Measurements from ENCODE around the gene POC1A.

- TF ChIP-seq POLR2A (IDR thresholded peaks at IDR 0.05) (no peak), POLR2AphosphoS5 (IDR thresholded peaks at IDR 0.05) (no peak)
Measured at GRCh38 chr3:52122491-52122890, 31.7 kb downstream of the POC1A start.
